MM.1S (cell line): ENCODE data around the gene SLC37A3.

Experiments
- CTCF ChIP-seq: fragments of 300-600 bp; sonication (generic); IDR thresholded peaks from 2 replicates; pipeline ENCODE4 v1.5.1; 2016; ENCODE audit warnings: antibody characterized with exemption, low read length, mixed read lengths
- EZH2 ChIP-seq: fragments of 300-600 bp; sonication (generic); optimal IDR thresholded peaks from 2 replicates; pipeline ENCODE3; 2017; ENCODE audit warnings: low read depth, mild to moderate bottlenecking, antibody characterized with exemption, low read length, mixed read lengths
- EZH2phosphoT487 ChIP-seq: fragments of 300-600 bp; sonication (generic); IDR thresholded peaks from 2 replicates; pipeline ENCODE4 v1.6.1; 2018; ENCODE audit warnings: antibody characterized with exemption, low read length

GRCh38 chr7:140375323-140375722 is 23.0 kb downstream of the SLC37A3 start:
- no peak for TF ChIP-seq CTCF
- no peak for TF ChIP-seq EZH2
- TF ChIP-seq EZH2phosphoT487: no peak
